SK-N-SH (cell line): ENCODE measurements around the gene TUBGCP5. TPM values are rescaled to one million over a fixed set of nuclear protein-coding genes. Genes with fewer than 3 reads are reported as not detected.

ENCODE experiments used
- CTCF ChIA-PET: fragments of 300-600, 350-600 bp; formaldehyde crosslinking; extraction: SDS; loops from one replicate; lab custom pipeline; 2021; lab: Yijun Ruan, JAX
- POLR2A ChIA-PET: fragments of 350-600 bp; sonication (Branson Sonifier 250); formaldehyde crosslinking; extraction: SDS; loops from one replicate; lab custom pipeline; 2020; ENCODE audit warnings: antibody characterized with exemption, inconsistent platforms; lab: Yijun Ruan, JAX
- DNase-seq: peaks from one replicate; pipeline ENCODE4 v3.0.0; 2012
- H2AFZ ChIP-seq: fragments of 200-600 bp; sonication (generic); 2 replicates; pipeline ENCODE4 v1.8.1; 2016; ENCODE audit warnings: antibody characterized with exemption, mild to moderate bottlenecking, low read depth
- H3F3A ChIP-seq: fragments of 200-600 bp; sonication (generic); replicated peaks from 2 replicates; pipeline ENCODE3; 2016; ENCODE audit warnings: antibody characterized with exemption, mild to moderate bottlenecking; ENCODE audit not compliant: insufficient read depth
- H3K27ac ChIP-seq, 2 experiments: fragments of 200-500 bp in 1 of 2; fragments of 200-600 bp in 1 of 2; sonication (Bioruptor generic) in 1 of 2; sonication (generic), shearing (Covaris generic) in 1 of 2; 2 replicates each; pipeline versions ENCODE4 v1.5.1 to v1.6.1; 2014 to 2016; ENCODE audit warnings: low read depth in 2 of 2, inconsistent platforms in 1 of 2, low read length in 1 of 2, mild to moderate bottlenecking in 1 of 2, mixed read lengths in 1 of 2
- H3K27me3 ChIP-seq: fragments of 200-600 bp; sonication (generic), shearing (Covaris generic); 2 replicates; pipeline ENCODE4 v1.6.1; 2016; ENCODE audit warnings: mixed run types; ENCODE audit not compliant: insufficient read depth
- H3K36me3 ChIP-seq, 2 experiments: fragments of 200-500 bp in 1 of 2; fragments of 200-600 bp in 1 of 2; sonication (Bioruptor generic) in 1 of 2; sonication (generic) in 1 of 2; replicated peaks in 1 of 2; 2 replicates each; pipeline versions ENCODE3 to v1.5.1; 2014 to 2016; ENCODE audit warnings: low read length in 1 of 2, mild to moderate bottlenecking in 1 of 2; ENCODE audit not compliant: insufficient read depth in 2 of 2, control insufficient read depth in 1 of 2
- H3K4me1 ChIP-seq, 2 experiments: fragments of 200-500 bp in 1 of 2; fragments of 200-600 bp in 1 of 2; sonication (Bioruptor generic) in 1 of 2; sonication (generic), shearing (Covaris generic) in 1 of 2; 2 replicates each; pipeline versions ENCODE4 v1.5.1 to v1.6.1; 2014 to 2016; ENCODE audit warnings: low read depth in 1 of 2, low read length in 1 of 2, mixed run types in 1 of 2; ENCODE audit not compliant: insufficient read depth in 2 of 2, control insufficient read depth in 1 of 2
- H3K4me2 ChIP-seq: fragments of 200-600 bp; sonication (generic), shearing (Covaris generic); 2 replicates; pipeline ENCODE4 v1.6.1; 2017; ENCODE audit warnings: mixed run types
- H3K4me3 ChIP-seq, 2 experiments: fragments of 200-500 bp in 1 of 2; fragments of 200-600 bp in 1 of 2; sonication (Bioruptor generic) in 1 of 2; sonication (generic), shearing (Covaris generic) in 1 of 2; 2 replicates each; pipeline versions ENCODE4 v1.5.1 to v1.8.1; 2014 to 2016; ENCODE audit warnings: low read depth in 2 of 2, inconsistent platforms in 1 of 2, low read length in 1 of 2, mild to moderate bottlenecking in 1 of 2, mixed read lengths in 1 of 2, moderate library complexity in 1 of 2
- H3K79me2 ChIP-seq: fragments of 200-600 bp; sonication (generic); 2 replicates; pipeline ENCODE4 v1.8.1; 2017; ENCODE audit warnings: mild to moderate bottlenecking; ENCODE audit not compliant: insufficient read depth
- H3K9ac ChIP-seq: fragments of 200-600 bp; sonication (generic); 2 replicates; pipeline ENCODE4 v1.6.1; 2017; ENCODE audit warnings: mixed run types
- H3K9me2 ChIP-seq: fragments of 200-600 bp; sonication (generic); 2 replicates; pipeline ENCODE4 v1.6.1; 2017; ENCODE audit warnings: mixed run types
- H3K9me3 ChIP-seq: fragments of 200-600 bp; sonication (generic); 2 replicates; pipeline ENCODE4 v1.6.1; 2017; ENCODE audit warnings: mixed run types, mild to moderate bottlenecking, moderate library complexity
- H4K20me1 ChIP-seq: fragments of 200-600 bp; sonication (generic); 2 replicates; pipeline ENCODE4 v1.6.1; 2017; ENCODE audit warnings: mild to moderate bottlenecking, mixed run types; ENCODE audit not compliant: insufficient read depth
- CTCF ChIP-seq: fragments of 200-600 bp; sonication (generic); IDR thresholded peaks from 2 replicates; pipeline ENCODE4 v1.6.1; 2017; ENCODE audit warnings: antibody characterized with exemption, mild to moderate bottlenecking, moderate library complexity
- EP300 ChIP-seq, 2 experiments: IDR thresholded peaks; 2 replicates each; pipeline versions ENCODE4 v1.4.0 to v1.6.1; 2012; ENCODE audit warnings: borderline replicate concordance in 1 of 2, low read depth in 1 of 2, low read length in 1 of 2
- EZH2phosphoT487 ChIP-seq: fragments of 200-600 bp; sonication (generic); IDR thresholded peaks from 2 replicates; pipeline ENCODE4 v1.6.1; 2017; ENCODE audit warnings: low read depth, mixed run types, mild to moderate bottlenecking, antibody characterized with exemption, moderate library complexity, borderline replicate concordance
- FOSL2 ChIP-seq: IDR thresholded peaks from 2 replicates; pipeline ENCODE4 v1.4.0; 2012; ENCODE audit warnings: low read depth, mild to moderate bottlenecking, moderate library complexity, borderline replicate concordance
- FOXM1 ChIP-seq: IDR thresholded peaks from 2 replicates; pipeline ENCODE4 v1.4.0; 2012; ENCODE audit warnings: low read depth, mild to moderate bottlenecking
- GABPA ChIP-seq: IDR thresholded peaks from 2 replicates; pipeline ENCODE4 v1.4.0; 2012; ENCODE audit warnings: low read depth, mild to moderate bottlenecking
- MXI1 ChIP-seq: IDR thresholded peaks from 2 replicates; pipeline ENCODE4 v1.6.1; 2012; ENCODE audit warnings: mild to moderate bottlenecking, low read depth, low read length, improper control_type of control experiment
- NRF1 ChIP-seq: IDR thresholded peaks from 2 replicates; pipeline ENCODE4 v1.6.1; 2012; ENCODE audit warnings: low read depth, mild to moderate bottlenecking, low read length
- RAD21 ChIP-seq: IDR thresholded peaks from 2 replicates; pipeline ENCODE4 v1.6.1; 2012; ENCODE audit warnings: mild to moderate bottlenecking, low read length
- RXRA ChIP-seq: IDR thresholded peaks from 2 replicates; pipeline ENCODE4 v1.4.0; 2012; ENCODE audit warnings: low read depth, mild to moderate bottlenecking, borderline replicate concordance
- TEAD4 ChIP-seq: IDR thresholded peaks from 2 replicates; pipeline ENCODE4 v1.4.0; 2012; ENCODE audit warnings: mild to moderate bottlenecking, borderline replicate concordance; ENCODE audit not compliant: insufficient read depth
- WGBS: methylation state at CpG from one replicate; pipeline ENCODE4 v1.1.6; 2017; ENCODE audit warnings: low lambda C conversion rate; 5-methylcytosine and 5-hydroxymethylcytosine counted together
- polyA plus RNA-seq, 3 experiments: library from polyadenylated mRNA; depleted of rRNA; stranded (reverse); fragments of >200 nt; gene quantifications; 2 replicates each; pipeline ENCODE4 v1.2.3, GENCODE V29; 2012
- TF ChIP-seq, protein P1 (sequence below): IDR thresholded peaks from 2 replicates; pipeline ENCODE4 v1.4.0; 2012; ENCODE audit warnings: low read depth, borderline replicate concordance
- TF ChIP-seq, protein P2 (sequence below): IDR thresholded peaks from 2 replicates; pipeline ENCODE4 v1.4.0; 2012; ENCODE audit warnings: low read depth, borderline replicate concordance
- TF ChIP-seq, protein P3 (sequence below): IDR thresholded peaks from 2 replicates; pipeline ENCODE4; 2012

Gene TUBGCP5
- polyA plus RNA-seq, 1 of the 3 experiments (the other 2 are of a cell fraction) = 8.7 TPM

- no peaks in the 10 kb centered on the region for H4K20me1 ChIP-seq
- POLR2A ChIA-PET = no interaction called here
- H3K4me1 ChIP-seq = no peaks in the 10 kb centered on the region
- H3K9ac ChIP-seq = no peak overlapping the region
- DNase-seq = no peak
- H3K9me3 ChIP-seq = no peaks in the 10 kb centered on the region
- H3K4me2 ChIP-seq = no peak overlapping the region
- H3K27ac ChIP-seq = no peak overlapping the region
- H2AFZ ChIP-seq = no peak overlapping the region
- H3F3A ChIP-seq = no peaks in the 10 kb centered on the region
- peaks cover 64 to 73% of the 10 kb centered on the region in 2 experiments for H3K36me3 ChIP-seq
- no peak overlapping the region for H3K4me3 ChIP-seq
- CTCF ChIA-PET = interaction anchor here (1.2 kb wide), 1 partner anchor 10 kb away, joined by 3 read pairs; no protein-coding TSS in a partner anchor
- TF ChIP-seq TEAD4 = no peak
- TF ChIP-seq, protein P1, sequence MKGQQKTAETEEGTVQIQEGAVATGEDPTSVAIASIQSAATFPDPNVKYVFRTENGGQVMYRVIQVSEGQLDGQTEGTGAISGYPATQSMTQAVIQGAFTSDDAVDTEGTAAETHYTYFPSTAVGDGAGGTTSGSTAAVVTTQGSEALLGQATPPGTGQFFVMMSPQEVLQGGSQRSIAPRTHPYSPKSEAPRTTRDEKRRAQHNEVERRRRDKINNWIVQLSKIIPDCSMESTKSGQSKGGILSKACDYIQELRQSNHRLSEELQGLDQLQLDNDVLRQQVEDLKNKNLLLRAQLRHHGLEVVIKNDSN = no peak
- no peak for TF ChIP-seq MXI1
- no peak for TF ChIP-seq GABPA
- no peak for TF ChIP-seq EP300 (IDR thresholded peaks at IDR 0.05; ENCODE audit: borderline replicate concordance in 1 of 2, low read depth in 1 of 2, low read length in 1 of 2)
- TF ChIP-seq FOXM1 = no peak
- TF ChIP-seq NRF1 = no peak
- TF ChIP-seq RXRA = no peak
- TF ChIP-seq CTCF = no peak
- TF ChIP-seq EZH2phosphoT487 = no peak
- TF ChIP-seq, protein P2, sequence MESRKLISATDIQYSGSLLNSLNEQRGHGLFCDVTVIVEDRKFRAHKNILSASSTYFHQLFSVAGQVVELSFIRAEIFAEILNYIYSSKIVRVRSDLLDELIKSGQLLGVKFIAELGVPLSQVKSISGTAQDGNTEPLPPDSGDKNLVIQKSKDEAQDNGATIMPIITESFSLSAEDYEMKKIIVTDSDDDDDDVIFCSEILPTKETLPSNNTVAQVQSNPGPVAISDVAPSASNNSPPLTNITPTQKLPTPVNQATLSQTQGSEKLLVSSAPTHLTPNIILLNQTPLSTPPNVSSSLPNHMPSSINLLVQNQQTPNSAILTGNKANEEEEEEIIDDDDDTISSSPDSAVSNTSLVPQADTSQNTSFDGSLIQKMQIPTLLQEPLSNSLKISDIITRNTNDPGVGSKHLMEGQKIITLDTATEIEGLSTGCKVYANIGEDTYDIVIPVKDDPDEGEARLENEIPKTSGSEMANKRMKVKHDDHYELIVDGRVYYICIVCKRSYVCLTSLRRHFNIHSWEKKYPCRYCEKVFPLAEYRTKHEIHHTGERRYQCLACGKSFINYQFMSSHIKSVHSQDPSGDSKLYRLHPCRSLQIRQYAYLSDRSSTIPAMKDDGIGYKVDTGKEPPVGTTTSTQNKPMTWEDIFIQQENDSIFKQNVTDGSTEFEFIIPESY = no peak
- no peak for TF ChIP-seq RAD21
- TF ChIP-seq, protein P3, sequence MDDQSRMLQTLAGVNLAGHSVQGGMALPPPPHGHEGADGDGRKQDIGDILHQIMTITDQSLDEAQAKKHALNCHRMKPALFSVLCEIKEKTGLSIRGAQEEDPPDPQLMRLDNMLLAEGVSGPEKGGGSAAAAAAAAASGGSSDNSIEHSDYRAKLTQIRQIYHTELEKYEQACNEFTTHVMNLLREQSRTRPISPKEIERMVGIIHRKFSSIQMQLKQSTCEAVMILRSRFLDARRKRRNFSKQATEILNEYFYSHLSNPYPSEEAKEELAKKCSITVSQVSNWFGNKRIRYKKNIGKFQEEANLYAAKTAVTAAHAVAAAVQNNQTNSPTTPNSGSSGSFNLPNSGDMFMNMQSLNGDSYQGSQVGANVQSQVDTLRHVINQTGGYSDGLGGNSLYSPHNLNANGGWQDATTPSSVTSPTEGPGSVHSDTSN = no peak
- TF ChIP-seq FOSL2 = no peak
- 89% methylated on average over 1 of the region's 1 CpG for WGBS
- H3K9me2 ChIP-seq = no peaks in the 10 kb centered on the region
- no peaks in the 10 kb centered on the region for H3K27me3 ChIP-seq
- no peaks in the 10 kb centered on the region for H3K79me2 ChIP-seq
These were observed 13.2 kb downstream of the TUBGCP5 start for GRCh38 chr15:23026218-23026617.
